ENCODE measurements around the gene TLN1. TPM values are rescaled to one million over a fixed set of nuclear protein-coding genes. Genes with fewer than 3 reads are reported as not detected.
A peak's percentile ranks its signal among the peaks of the same experiment; 100 is the strongest.

The TLN1 gene
- total RNA-seq, 1 donor from 2014 or later: 90.8 TPM

GRCh38 chr9:35661756-35662350 lies 70.1 kb downstream of the TLN1 start:
- Histone ChIP-seq H3K9me3 (ENCODE audit: control insufficient read depth in 3 of 3, low read length in 3 of 3) (no peaks in the 10 kb centered on the region), H3K9ac (ENCODE audit: low read depth in 1 of 3, low read length in 3 of 3) (peak overlapping the region in 2 of 3 donors; percentile 7 to 66), H3K4me3 (ENCODE audit: low read length in 3 of 3) (no peak overlapping the region), H3K4me1 (ENCODE audit: control insufficient read depth in 3 of 3, insufficient read depth in 3 of 3, low read length in 3 of 3) (peaks cover 37 to 58% (median 42%) of the 10 kb centered on the region in 3 donors), H3K27ac (ENCODE audit: low read depth, low read length) (no peak overlapping the region), H3K27me3 (ENCODE audit: control insufficient read depth in 3 of 3, insufficient read depth in 3 of 3, low read length in 3 of 3) (no peaks in the 10 kb centered on the region), H3K36me3 (ENCODE audit: control insufficient read depth in 3 of 3, insufficient read depth in 3 of 3, low read length in 3 of 3) (peaks cover 9 to 11% (median 11%) of the 10 kb centered on the region in 3 donors)

GRCh38 chr9:35660966-35661415 lies 71.0 kb downstream of the TLN1 start:
- Histone ChIP-seq H3K27ac (ENCODE audit: low read depth, low read length) (peak overlapping the region; percentile 99), H3K9ac (ENCODE audit: low read depth in 1 of 3, low read length in 3 of 3) (peak overlapping the region; percentile 33 to 68 (median 66)), H3K27me3 (ENCODE audit: control insufficient read depth in 3 of 3, insufficient read depth in 3 of 3, low read length in 3 of 3) (no peaks in the 10 kb centered on the region), H3K9me3 (ENCODE audit: control insufficient read depth in 3 of 3, low read length in 3 of 3) (no peaks in the 10 kb centered on the region), H3K36me3 (ENCODE audit: control insufficient read depth in 3 of 3, insufficient read depth in 3 of 3, low read length in 3 of 3) (peaks cover 9 to 11% (median 11%) of the 10 kb centered on the region in 3 donors), H3K4me1 (ENCODE audit: control insufficient read depth in 3 of 3, insufficient read depth in 3 of 3, low read length in 3 of 3) (peaks cover 37 to 58% (median 42%) of the 10 kb centered on the region in 3 donors), H3K4me3 (ENCODE audit: low read length in 3 of 3) (peak overlapping the region in 1 of 3 donors; percentile 22)

- peaks cover 28 to 46% (median 30%) of the 10 kb centered on the region in 3 donors for H3K4me1 ChIP-seq (ENCODE audit: control insufficient read depth in 3 of 3, insufficient read depth in 3 of 3, low read length in 3 of 3)
- H3K9me3 ChIP-seq (ENCODE audit: control insufficient read depth in 3 of 3, low read length in 3 of 3): no peaks in the 10 kb centered on the region
- peaks cover 9 to 11% (median 11%) of the 10 kb centered on the region in 3 donors for H3K36me3 ChIP-seq (ENCODE audit: control insufficient read depth in 3 of 3, insufficient read depth in 3 of 3, low read length in 3 of 3)
- peak overlapping the region in 2 of 3 donors; percentile 41 to 91 for H3K4me3 ChIP-seq (ENCODE audit: low read length in 3 of 3)
- H3K9ac ChIP-seq (ENCODE audit: low read depth in 1 of 3, low read length in 3 of 3): peak overlapping the region; percentile 95 to 99 (median 99)
- H3K27me3 ChIP-seq (ENCODE audit: control insufficient read depth in 3 of 3, insufficient read depth in 3 of 3, low read length in 3 of 3): no peaks in the 10 kb centered on the region
- H3K27ac ChIP-seq (ENCODE audit: low read depth, low read length): peak overlapping the region; percentile 99
Measured at GRCh38 chr9:35659340-35659739, 72.7 kb downstream of the TLN1 start.

GRCh38 chr9:35658968-35659220 lies 73.1 kb downstream of the TLN1 start:
- Histone ChIP-seq H3K4me1 (ENCODE audit: control insufficient read depth in 3 of 3, insufficient read depth in 3 of 3, low read length in 3 of 3) (peaks cover 28 to 44% (median 28%) of the 10 kb centered on the region in 3 donors), H3K4me3 (ENCODE audit: low read length in 3 of 3) (peak overlapping the region; percentile 76 to 91 (median 90)), H3K9ac (ENCODE audit: low read depth in 1 of 3, low read length in 3 of 3) (peak overlapping the region; percentile 95 to 99 (median 99)), H3K9me3 (ENCODE audit: control insufficient read depth in 3 of 3, low read length in 3 of 3) (no peaks in the 10 kb centered on the region), H3K27me3 (ENCODE audit: control insufficient read depth in 3 of 3, insufficient read depth in 3 of 3, low read length in 3 of 3) (no peaks in the 10 kb centered on the region), H3K27ac (ENCODE audit: low read depth, low read length) (peak overlapping the region; percentile 99), H3K36me3 (ENCODE audit: control insufficient read depth in 3 of 3, insufficient read depth in 3 of 3, low read length in 3 of 3) (peaks cover 9 to 11% (median 11%) of the 10 kb centered on the region in 3 donors)

GRCh38 chr9:35658137-35658967 lies 73.6 kb downstream of the TLN1 start, which contains the start of gene CCDC107:
Gene CCDC107, plus strand, starts transcription at chr9:35658292. Its CDS starts 88 bp downstream, at chr9:35658380.
- peak within 1 kb of the TSS; percentile 99 for H3K27ac ChIP-seq (ENCODE audit: low read depth, low read length)
- peak within 1 kb of the TSS; percentile 95 to 99 (median 99) for H3K9ac ChIP-seq (ENCODE audit: low read depth in 1 of 3, low read length in 3 of 3)
- H3K4me3 ChIP-seq (ENCODE audit: low read length in 3 of 3): peak within 1 kb of the TSS; percentile 76 to 91 (median 90)
- H3K4me1 ChIP-seq (ENCODE audit: control insufficient read depth in 3 of 3, insufficient read depth in 3 of 3, low read length in 3 of 3): peaks cover 26 to 44% (median 28%) of the 10 kb centered on the region in 3 donors
- H3K27me3 ChIP-seq (ENCODE audit: control insufficient read depth in 3 of 3, insufficient read depth in 3 of 3, low read length in 3 of 3): no peaks in the 10 kb centered on the region
- H3K36me3 ChIP-seq (ENCODE audit: control insufficient read depth in 3 of 3, insufficient read depth in 3 of 3, low read length in 3 of 3): peaks cover 9 to 11% (median 11%) of the 10 kb centered on the region in 3 donors
- H3K9me3 ChIP-seq (ENCODE audit: control insufficient read depth in 3 of 3, low read length in 3 of 3): no peaks in the 10 kb centered on the region

- H3K36me3 ChIP-seq (ENCODE audit: control insufficient read depth in 3 of 3, insufficient read depth in 3 of 3, low read length in 3 of 3): peaks cover 9 to 11% (median 11%) of the 10 kb centered on the region in 3 donors
- peaks cover 26 to 44% (median 28%) of the 10 kb centered on the region in 3 donors for H3K4me1 ChIP-seq (ENCODE audit: control insufficient read depth in 3 of 3, insufficient read depth in 3 of 3, low read length in 3 of 3)
- peak within 1 kb of the TSS; percentile 76 to 91 (median 90) for H3K4me3 ChIP-seq (ENCODE audit: low read length in 3 of 3)
- H3K27ac ChIP-seq (ENCODE audit: low read depth, low read length): peak within 1 kb of the TSS; percentile 99
- no peaks in the 10 kb centered on the region for H3K27me3 ChIP-seq (ENCODE audit: control insufficient read depth in 3 of 3, insufficient read depth in 3 of 3, low read length in 3 of 3)
- no peaks in the 10 kb centered on the region for H3K9me3 ChIP-seq (ENCODE audit: control insufficient read depth in 3 of 3, low read length in 3 of 3)
- H3K9ac ChIP-seq (ENCODE audit: low read depth in 1 of 3, low read length in 3 of 3): peak within 1 kb of the TSS; percentile 95 to 99 (median 99)
Measured at GRCh38 chr9:35657546-35658136, 74.4 kb downstream of the TLN1 start, which contains the start of gene RMRP. Gene RMRP, minus strand, starts transcription at chr9:35658019.

GRCh38 chr9:35656831-35657545 lies 75.0 kb downstream of the TLN1 start:
- Histone ChIP-seq H3K27me3 (ENCODE audit: control insufficient read depth in 3 of 3, insufficient read depth in 3 of 3, low read length in 3 of 3) (no peaks in the 10 kb centered on the region), H3K36me3 (ENCODE audit: control insufficient read depth in 3 of 3, insufficient read depth in 3 of 3, low read length in 3 of 3) (peaks cover 9 to 11% (median 11%) of the 10 kb centered on the region in 3 donors), H3K9me3 (ENCODE audit: control insufficient read depth in 3 of 3, low read length in 3 of 3) (no peaks in the 10 kb centered on the region), H3K27ac (ENCODE audit: low read depth, low read length) (peak overlapping the region; percentile 99), H3K4me1 (ENCODE audit: control insufficient read depth in 3 of 3, insufficient read depth in 3 of 3, low read length in 3 of 3) (peaks cover 26 to 39% (median 28%) of the 10 kb centered on the region in 3 donors), H3K4me3 (ENCODE audit: low read length in 3 of 3) (peak overlapping the region; percentile 60 to 76 (median 75)), H3K9ac (ENCODE audit: low read depth in 1 of 3, low read length in 3 of 3) (peak overlapping the region; percentile 95 to 99 (median 99))

GRCh38 chr9:35656348-35656747 lies 75.6 kb downstream of the TLN1 start:
- Histone ChIP-seq H3K36me3 (ENCODE audit: control insufficient read depth in 3 of 3, insufficient read depth in 3 of 3, low read length in 3 of 3) (peaks cover 9 to 11% (median 11%) of the 10 kb centered on the region in 3 donors), H3K4me1 (ENCODE audit: control insufficient read depth in 3 of 3, insufficient read depth in 3 of 3, low read length in 3 of 3) (peaks cover 26 to 35% (median 28%) of the 10 kb centered on the region in 3 donors), H3K9me3 (ENCODE audit: control insufficient read depth in 3 of 3, low read length in 3 of 3) (no peaks in the 10 kb centered on the region), H3K27me3 (ENCODE audit: control insufficient read depth in 3 of 3, insufficient read depth in 3 of 3, low read length in 3 of 3) (no peaks in the 10 kb centered on the region), H3K9ac (ENCODE audit: low read depth in 1 of 3, low read length in 3 of 3) (no peak overlapping the region), H3K27ac (ENCODE audit: low read depth, low read length) (peak overlapping the region; percentile 99), H3K4me3 (ENCODE audit: low read length in 3 of 3) (no peak overlapping the region)

- Histone ChIP-seq H3K36me3 (ENCODE audit: control insufficient read depth in 3 of 3, insufficient read depth in 3 of 3, low read length in 3 of 3) (no peaks in the 10 kb centered on the region), H3K9ac (ENCODE audit: low read depth in 1 of 3, low read length in 3 of 3) (no peak overlapping the region), H3K4me1 (ENCODE audit: control insufficient read depth in 3 of 3, insufficient read depth in 3 of 3, low read length in 3 of 3) (peaks cover 7 to 14% (median 10%) of the 10 kb centered on the region in 3 donors), H3K9me3 (ENCODE audit: control insufficient read depth in 3 of 3, low read length in 3 of 3) (no peaks in the 10 kb centered on the region), H3K27ac (ENCODE audit: low read depth, low read length) (no peak overlapping the region), H3K27me3 (ENCODE audit: control insufficient read depth in 3 of 3, insufficient read depth in 3 of 3, low read length in 3 of 3) (no peaks in the 10 kb centered on the region), H3K4me3 (ENCODE audit: low read length in 3 of 3) (no peak overlapping the region)
Measured at GRCh38 chr9:35653611-35654010, 78.4 kb downstream of the TLN1 start.
